ENCODE data around the gene LMNTD2. TPM values are rescaled to one million over a fixed set of nuclear protein-coding genes. Genes with fewer than 3 reads are reported as not detected.
A peak's percentile ranks its signal among the peaks of the same experiment; 100 is the strongest.

The LMNTD2 gene
- total and polyA plus RNA-seq, 2 of the 13 experiments (the other 11 are each of a cell fraction or from before 2014, with no cell fraction given) = 1.1 to 3.1 TPM

GRCh38 chr11:530960-531831 is 29.3 kb downstream of the LMNTD2 start (continued):
- TF ChIP-seq AKNA (CRISPR knock-in tag; IDR thresholded peaks at IDR 0.05; ENCODE audit: borderline replicate concordance) (no peak), ZNF274 (CRISPR knock-in tag; IDR thresholded peaks at IDR 0.05) (no peak), ZNF547 (CRISPR knock-in tag; IDR thresholded peaks at IDR 0.05) (no peak), AGO1 (IDR thresholded peaks at IDR 0.05; ENCODE audit: low read depth, low read length, poor library complexity, severe bottlenecking) (peak; percentile 50), RBFOX2 (IDR thresholded peaks at IDR 0.05; ENCODE audit: low read depth, low read length) (peak; percentile 52; the same call in 1 of the 2 replicates), TOE1 (CRISPR knock-in tag; IDR thresholded peaks at IDR 0.05) (no peak), IRF1 (CRISPR knock-in tag; IDR thresholded peaks at IDR 0.05; ENCODE audit: low read depth) (no peak), RAD21 (CRISPR knock-in tag; IDR thresholded peaks at IDR 0.05) (no peak), MYC (CRISPR knock-in tag; IDR thresholded peaks at IDR 0.05; ENCODE audit: borderline replicate concordance) (no peak), EP300 (IDR thresholded peaks at IDR 0.05; ENCODE audit: low read depth in 2 of 2, low read length in 2 of 2) (no peak), EP300 (CRISPR knock-in tag; IDR thresholded peaks at IDR 0.05; ENCODE audit: borderline replicate concordance) (no peak), RFX5 (IDR thresholded peaks at IDR 0.05; ENCODE audit: low read depth, low read length) (no peak)

All from HepG2 (cell line).